GM21381 (cell line): ENCODE results near the gene GLS.
"Not testable (repeated sequence)": the region's sequence is repeated elsewhere in the genome, so short reads cannot be mapped to it uniquely, and the experiment has no call there.

Experiments
- ATAC-seq: cut with Tn5 transposase; IDR thresholded peaks from one replicate; pipeline ENCODE4 v1.9.1; 2021; ENCODE audit warnings: mild to moderate bottlenecking, moderate library complexity; ENCODE audit not compliant: unreplicated experiment

The GLS gene

GRCh38 chr2:190855245-190855644 lies 25.4 kb upstream of the GLS start:
- no peak for ATAC-seq

- no peak for ATAC-seq
Observed at GRCh38 chr2:190856985-190857384, 23.6 kb upstream of the GLS start.

GRCh38 chr2:190858817-190859216 lies 21.8 kb upstream of the GLS start:
- no peak for ATAC-seq

- no peak for ATAC-seq
Observed at GRCh38 chr2:190859347-190860297, 21.0 kb upstream of the GLS start.

- no peak for ATAC-seq
Observed at GRCh38 chr2:190860985-190861680, 19.5 kb upstream of the GLS start.

- not testable (repeated sequence) for ATAC-seq
Observed at GRCh38 chr2:190862128-190862527, 18.5 kb upstream of the GLS start.

GRCh38 chr2:190862571-190862991 lies 18.0 kb upstream of the GLS start:
- ATAC-seq = no peak

- ATAC-seq = no peak
Observed at GRCh38 chr2:190863946-190864345, 16.7 kb upstream of the GLS start.

GRCh38 chr2:190864375-190864774 lies 16.2 kb upstream of the GLS start:
- ATAC-seq = no peak

GRCh38 chr2:190867212-190867611 lies 13.4 kb upstream of the GLS start:
- ATAC-seq = no peak

GRCh38 chr2:190867832-190868231 lies 12.8 kb upstream of the GLS start:
- ATAC-seq = no peak

GRCh38 chr2:190869721-190870120 lies 10.9 kb upstream of the GLS start:
- ATAC-seq = no peak

GRCh38 chr2:190873451-190873850 lies 7.2 kb upstream of the GLS start:
- ATAC-seq = not testable (repeated sequence)

- ATAC-seq = no peak
Observed at GRCh38 chr2:190875891-190876290, 4.7 kb upstream of the GLS start.

- no peak for ATAC-seq
Observed at GRCh38 chr2:190876631-190877030, 4.0 kb upstream of the GLS start.

- ATAC-seq = no peak
Observed at GRCh38 chr2:190877436-190877835, 3.2 kb upstream of the GLS start.

- ATAC-seq = no peak
Observed at GRCh38 chr2:190879474-190880377, 895 bp upstream of the GLS start.

- peak; percentile 2 for ATAC-seq
Observed at GRCh38 chr2:190881084-190881597, 520 bp downstream of the GLS start.

GRCh38 chr2:190881598-190882410 lies 1.2 kb downstream of the GLS start:
- ATAC-seq = peak; percentile 50

- ATAC-seq = peak; percentile 2
Observed at GRCh38 chr2:190882411-190882766, 1.8 kb downstream of the GLS start.
